Keratinocyte (primary cell): ENCODE measurements around the gene SLC35D2. TPM values are rescaled to one million over a fixed set of nuclear protein-coding genes. Genes with fewer than 3 reads are reported as not detected.
A peak's percentile ranks its signal among the peaks of the same experiment; 100 is the strongest.

ENCODE experiments used
- DNase-seq: peaks from one replicate; pipeline ENCODE4 v3.0.0-alpha.2; 2011; ENCODE audit warnings: low read depth, missing footprints, low spot score
- FAIRE-seq: peaks from 2 replicates; lab custom pipeline; 2011; peaks lifted over from hg19 to GRCh38; lab: Jason Lieb, UNC
- H2AFZ ChIP-seq: 2 replicates; pipeline ENCODE4 v1.6.0; 2012; ENCODE audit warnings: low read length, control low read depth, inconsistent platforms; ENCODE audit not compliant: control insufficient read depth
- H3K27ac ChIP-seq: 2 replicates; pipeline ENCODE4 v1.5.1; 2011; ENCODE audit warnings: low read length; ENCODE audit not compliant: control insufficient read depth, insufficient read depth
- H3K27me3 ChIP-seq: 3 replicates; pipeline ENCODE4 v1.6.0; 2011; ENCODE audit warnings: low read length; ENCODE audit not compliant: control insufficient read depth, insufficient read depth; ENCODE audit errors: extremely low read depth
- H3K36me3 ChIP-seq, 2 experiments: 2 replicates in 1 of 2; 3 replicates in 1 of 2; pipeline ENCODE4 v1.5.1; 2011; ENCODE audit warnings: low read length in 2 of 2, mild to moderate bottlenecking in 1 of 2; ENCODE audit not compliant: control insufficient read depth in 2 of 2, insufficient read depth in 2 of 2; ENCODE audit errors: extremely low read depth in 1 of 2
- H3K4me1 ChIP-seq: 3 replicates; pipeline ENCODE4 v1.5.1; 2011; ENCODE audit warnings: low read length; ENCODE audit not compliant: control insufficient read depth, insufficient read depth; ENCODE audit errors: extremely low read depth
- H3K4me2 ChIP-seq: 3 replicates; pipeline ENCODE4 v1.6.0; 2011; ENCODE audit warnings: low read depth, low read length; ENCODE audit not compliant: control insufficient read depth, insufficient read depth; ENCODE audit errors: extremely low read depth
- H3K4me3 ChIP-seq, 3 experiments: fragments of 200-600 bp in 1 of 3; sonication (generic) in 1 of 3; 2 replicates in 2 of 3; 3 replicates in 1 of 3; pipeline ENCODE4 v1.5.1; 2011 to 2016; ENCODE audit warnings: low read length in 3 of 3, mild to moderate bottlenecking in 3 of 3, control low read depth in 2 of 3, inconsistent platforms in 1 of 3, low read depth in 1 of 3, mixed read lengths in 1 of 3, mixed run types in 1 of 3, moderate library complexity in 1 of 3; ENCODE audit not compliant: control insufficient read depth in 2 of 3, insufficient read depth in 2 of 3; ENCODE audit errors: extremely low read depth in 1 of 3
- H3K79me2 ChIP-seq: 2 replicates; pipeline ENCODE4 v1.6.0; 2012; ENCODE audit warnings: low read length; ENCODE audit not compliant: control insufficient read depth, insufficient read depth
- H3K9ac ChIP-seq: 3 replicates; pipeline ENCODE4 v1.6.0; 2011; ENCODE audit warnings: low read length; ENCODE audit not compliant: control insufficient read depth, insufficient read depth; ENCODE audit errors: extremely low read depth
- H3K9me1 ChIP-seq: 3 replicates; pipeline ENCODE4 v1.6.0; 2011; ENCODE audit warnings: low read length; ENCODE audit not compliant: control insufficient read depth, insufficient read depth; ENCODE audit errors: extremely low read depth
- H3K9me3 ChIP-seq: 2 replicates; pipeline ENCODE4 v1.5.1; 2012; ENCODE audit warnings: low read depth, low read length; ENCODE audit not compliant: control insufficient read depth
- H4K20me1 ChIP-seq: 3 replicates; pipeline ENCODE4 v1.6.0; 2011; ENCODE audit warnings: low read length; ENCODE audit not compliant: control insufficient read depth, insufficient read depth; ENCODE audit errors: extremely low read depth
- CTCF ChIP-seq, 3 experiments: IDR thresholded peaks in 1 of 3; conservative IDR thresholded peaks in 1 of 3; optimal IDR thresholded peaks in 1 of 3; 2 replicates in 2 of 3; 3 replicates in 1 of 3; pipeline versions ENCODE3 to v1.5.1; 2011; ENCODE audit warnings: low read length in 3 of 3, mild to moderate bottlenecking in 3 of 3, moderate library complexity in 2 of 3, control low read depth in 1 of 3, inconsistent platforms in 1 of 3; ENCODE audit not compliant: insufficient read depth in 2 of 3; ENCODE audit errors: extremely low read depth in 1 of 3
- EZH2 ChIP-seq: IDR thresholded peaks from one replicate; pipeline ENCODE4 v1.6.1; 2012; ENCODE audit warnings: inconsistent platforms, mild to moderate bottlenecking, low read length, moderate library complexity
- dilution Hi-C: fragments of 300-500 bp; cut with MboI; formaldehyde crosslinking; loops from one replicate; pipeline ENCODE4 v1.7.0; 2020; ENCODE audit warnings: low sequenced_read_pairs; ENCODE audit not compliant: extremely low pct_ligation_motif_present
- polyA plus RNA-seq, 5 experiments: library from polyadenylated mRNA; depleted of rRNA in 3 of 5; stranded (reverse) in 3 of 5; stranded (forward) in 1 of 5; unstranded in 1 of 5; fragments of >200 nt; gene quantifications; 1 replicate in 1 of 5; 2 replicates in 3 of 5; 3 replicates in 1 of 5; pipeline versions ENCODE4 v1.2.1 to v1.2.3, GENCODE V29; 2011 to 2012; ENCODE audit warnings: missing spikeins in 2 of 5, low read depth in 1 of 5, low replicate concordance in 1 of 5

The SLC35D2 gene
- polyA plus RNA-seq, 1 donor (not counting 4 experiments of a cell fraction or from before 2014, with no cell fraction given): 20.4 TPM

- H4K20me1 ChIP-seq: no peaks in the 10 kb centered on the region
- H3K27ac ChIP-seq: peak overlapping the region; percentile 86
- H3K4me2 ChIP-seq: peak overlapping the region; percentile 90
- no peak for FAIRE-seq
- peak overlapping the region; percentile 85 for H3K9ac ChIP-seq
- H3K4me3 ChIP-seq: peak overlapping the region; percentile 78 to 90 (median 79)
- H2AFZ ChIP-seq: peak overlapping the region; percentile 71
- peaks cover 27% of the 10 kb centered on the region for H3K79me2 ChIP-seq
- H3K9me3 ChIP-seq: no peaks in the 10 kb centered on the region
- TF ChIP-seq EZH2 (no peak), CTCF (optimal IDR thresholded peaks at IDR 0.05 in 1 of 3, IDR thresholded peaks at IDR 0.05 in 1 of 3, conservative IDR thresholded peaks at IDR 0.05 in 1 of 3; ENCODE audit: extremely low read depth in 1 of 3, insufficient read depth in 2 of 3, low read length in 3 of 3) (no peak)
- no peak for DNase-seq
- no peaks in the 10 kb centered on the region for H3K27me3 ChIP-seq
- H3K4me1 ChIP-seq: peaks cover 37% of the 10 kb centered on the region
- no peaks in the 10 kb centered on the region for H3K36me3 ChIP-seq
- dilution Hi-C loops: no loop called here
- no peaks in the 10 kb centered on the region for H3K9me1 ChIP-seq
Observed at GRCh38 chr9:96418920-96419690, 35.6 kb upstream of the SLC35D2 start.

- no peaks in the 10 kb centered on the region for H3K36me3 ChIP-seq
- no peaks in the 10 kb centered on the region for H3K27me3 ChIP-seq
- H3K27ac ChIP-seq: peak within 1 kb of the TSS; percentile 86
- DNase-seq: no peak
- TF ChIP-seq CTCF (optimal IDR thresholded peaks at IDR 0.05 in 1 of 3, IDR thresholded peaks at IDR 0.05 in 1 of 3, conservative IDR thresholded peaks at IDR 0.05 in 1 of 3; ENCODE audit: extremely low read depth in 1 of 3, insufficient read depth in 2 of 3, low read length in 3 of 3) (no peak), EZH2 (no peak)
- H3K4me1 ChIP-seq: peaks cover 29% of the 10 kb centered on the region
- H3K9me3 ChIP-seq: no peaks in the 10 kb centered on the region
- H3K4me2 ChIP-seq: peak within 1 kb of the TSS; percentile 90
- H2AFZ ChIP-seq: peak within 1 kb of the TSS; percentile 78
- H4K20me1 ChIP-seq: no peaks in the 10 kb centered on the region
- H3K9ac ChIP-seq: peak within 1 kb of the TSS; percentile 89
- no peak for FAIRE-seq
- H3K4me3 ChIP-seq: peak within 1 kb of the TSS; percentile 81 to 90 (median 85)
- dilution Hi-C loops: no loop called here
- H3K79me2 ChIP-seq: peaks cover 30% of the 10 kb centered on the region
- H3K9me1 ChIP-seq: no peaks in the 10 kb centered on the region
Observed at GRCh38 chr9:96418083-96418919, 34.8 kb upstream of the SLC35D2 start, which contains the start of gene ZNF367. TSS of gene ZNF367 (minus strand) at chr9:96418370. CDS start at chr9:96418032, 338 bp downstream.
